ENCODE results near the gene MBLAC2. TPM values are rescaled to one million over a fixed set of nuclear protein-coding genes. Genes with fewer than 3 reads are reported as not detected.

MBLAC2 gene
- polyA plus RNA-seq, 1 donor (not counting 4 experiments of a cell fraction or from before 2014, with no cell fraction given) = 4.6 TPM

GRCh38 chr5:90488791-90489190, 14.2 kb upstream of the MBLAC2 start:
- Histone ChIP-seq H2AFZ (ENCODE audit: control insufficient read depth, low read length) (no peak overlapping the region), H3K27ac (ENCODE audit: control insufficient read depth, insufficient read depth, low read length) (no peak overlapping the region), H3K9me1 (ENCODE audit: control insufficient read depth, extremely low read depth, insufficient read depth, low read length) (no peaks in the 10 kb centered on the region), H4K20me1 (ENCODE audit: control insufficient read depth, extremely low read depth, insufficient read depth, low read length) (no peaks in the 10 kb centered on the region), H3K79me2 (ENCODE audit: control insufficient read depth, insufficient read depth, low read length) (no peaks in the 10 kb centered on the region), H3K4me1 (ENCODE audit: control insufficient read depth, extremely low read depth, insufficient read depth, low read length) (no peaks in the 10 kb centered on the region), H3K36me3 (ENCODE audit: control insufficient read depth in 2 of 2, extremely low read depth in 1 of 2, insufficient read depth in 2 of 2, low read length in 2 of 2) (peaks cover 0 to 2% of the 10 kb centered on the region in 2 experiments), H3K9ac (ENCODE audit: control insufficient read depth, extremely low read depth, insufficient read depth, low read length) (no peak overlapping the region), H3K4me3 (ENCODE audit: control insufficient read depth in 2 of 3, extremely low read depth in 1 of 3, insufficient read depth in 2 of 3, low read depth in 1 of 3, low read length in 3 of 3) (no peak overlapping the region), H3K4me2 (ENCODE audit: control insufficient read depth, extremely low read depth, insufficient read depth, low read depth, low read length) (no peak overlapping the region), H3K27me3 (ENCODE audit: control insufficient read depth, extremely low read depth, insufficient read depth, low read length) (no peaks in the 10 kb centered on the region), H3K9me3 (ENCODE audit: control insufficient read depth, low read depth, low read length) (no peaks in the 10 kb centered on the region)
- no peak for DNase-seq (ENCODE audit: low read depth, low spot score)
- FAIRE-seq = no peak
- dilution Hi-C loops (cut with MboI; ENCODE audit: extremely low pct_ligation_motif_present, low sequenced_read_pairs) = no loop called here
- no peak for TF ChIP-seq CTCF (optimal IDR thresholded peaks at IDR 0.05 in 1 of 3, IDR thresholded peaks at IDR 0.05 in 1 of 3, conservative IDR thresholded peaks at IDR 0.05 in 1 of 3; ENCODE audit: extremely low read depth in 1 of 3, insufficient read depth in 2 of 3, low read length in 3 of 3)
- no peak for TF ChIP-seq EZH2 (IDR thresholded peaks at IDR 0.05; ENCODE audit: low read length)

GRCh38 chr5:90484540-90484939, 10.0 kb upstream of the MBLAC2 start:
- no peak overlapping the region for H3K4me2 ChIP-seq (ENCODE audit: control insufficient read depth, extremely low read depth, insufficient read depth, low read depth, low read length)
- no peak overlapping the region for H2AFZ ChIP-seq (ENCODE audit: control insufficient read depth, low read length)
- TF ChIP-seq CTCF (optimal IDR thresholded peaks at IDR 0.05 in 1 of 3, IDR thresholded peaks at IDR 0.05 in 1 of 3, conservative IDR thresholded peaks at IDR 0.05 in 1 of 3; ENCODE audit: extremely low read depth in 1 of 3, insufficient read depth in 2 of 3, low read length in 3 of 3) (no peak), EZH2 (IDR thresholded peaks at IDR 0.05; ENCODE audit: low read length) (no peak)
- H3K79me2 ChIP-seq (ENCODE audit: control insufficient read depth, insufficient read depth, low read length) = peaks cover 2% of the 10 kb centered on the region
- peaks cover 0 to 2% of the 10 kb centered on the region in 2 experiments for H3K36me3 ChIP-seq (ENCODE audit: control insufficient read depth in 2 of 2, extremely low read depth in 1 of 2, insufficient read depth in 2 of 2, low read length in 2 of 2)
- no peaks in the 10 kb centered on the region for H3K9me3 ChIP-seq (ENCODE audit: control insufficient read depth, low read depth, low read length)
- H3K9ac ChIP-seq (ENCODE audit: control insufficient read depth, extremely low read depth, insufficient read depth, low read length) = no peak overlapping the region
- no peak for DNase-seq (ENCODE audit: low read depth, low spot score)
- no peak for FAIRE-seq
- H3K27me3 ChIP-seq (ENCODE audit: control insufficient read depth, extremely low read depth, insufficient read depth, low read length) = no peaks in the 10 kb centered on the region
- no peaks in the 10 kb centered on the region for H4K20me1 ChIP-seq (ENCODE audit: control insufficient read depth, extremely low read depth, insufficient read depth, low read length)
- no peak overlapping the region for H3K4me3 ChIP-seq (ENCODE audit: control insufficient read depth in 2 of 3, extremely low read depth in 1 of 3, insufficient read depth in 2 of 3, low read depth in 1 of 3, low read length in 3 of 3)
- H3K4me1 ChIP-seq (ENCODE audit: control insufficient read depth, extremely low read depth, insufficient read depth, low read length) = no peaks in the 10 kb centered on the region
- dilution Hi-C loops (cut with MboI; ENCODE audit: extremely low pct_ligation_motif_present, low sequenced_read_pairs) = no loop called here
- H3K27ac ChIP-seq (ENCODE audit: control insufficient read depth, insufficient read depth, low read length) = no peak overlapping the region
- no peaks in the 10 kb centered on the region for H3K9me1 ChIP-seq (ENCODE audit: control insufficient read depth, extremely low read depth, insufficient read depth, low read length)
